Neuronal stem cell (in vitro differentiated cells): ENCODE results near the gene GRIA1.

Experiments used
- DNase-seq: peaks from one replicate; pipeline ENCODE4 v3.0.0-alpha.2; 2013; ENCODE audit warnings: low spot score
- H2AFZ ChIP-seq: one replicate; pipeline ENCODE4 v1.6.1; 2013; ENCODE audit warnings: mild to moderate bottlenecking, low read length, inconsistent platforms
- H2AK5ac ChIP-seq: 2 replicates; pipeline ENCODE4 v1.6.1; 2013; ENCODE audit warnings: low read depth, mild to moderate bottlenecking, inconsistent platforms, low read length, moderate library complexity, mixed read lengths
- H2BK120ac ChIP-seq: 2 replicates; pipeline ENCODE4 v1.6.1; 2013; ENCODE audit warnings: low read depth, mild to moderate bottlenecking, inconsistent platforms, low read length, moderate library complexity, mixed read lengths
- H2BK12ac ChIP-seq: one replicate; pipeline ENCODE4 v1.6.1; 2013; ENCODE audit warnings: low read length, inconsistent platforms
- H2BK15ac ChIP-seq: 2 replicates; pipeline ENCODE4 v1.6.1; 2013; ENCODE audit warnings: mild to moderate bottlenecking, low read length, inconsistent platforms, mixed read lengths
- H2BK5ac ChIP-seq: one replicate; pipeline ENCODE4 v1.6.1; 2013; ENCODE audit warnings: inconsistent platforms, mild to moderate bottlenecking, low read length, moderate library complexity
- H3K14ac ChIP-seq: one replicate; pipeline ENCODE4 v1.6.1; 2013; ENCODE audit warnings: low read length, inconsistent platforms
- H3K18ac ChIP-seq: 2 replicates; pipeline ENCODE4 v1.6.1; 2013; ENCODE audit warnings: low read length, inconsistent platforms
- H3K23ac ChIP-seq: 2 replicates; pipeline ENCODE4 v1.6.1; 2013; ENCODE audit warnings: low read depth, mild to moderate bottlenecking, mixed read lengths, low read length, inconsistent platforms; ENCODE audit not compliant: poor library complexity
- H3K27ac ChIP-seq: replicated peaks from 3 replicates; pipeline ENCODE4 v1.5.1; 2013; ENCODE audit warnings: low read length, inconsistent platforms
- H3K27me3 ChIP-seq, 3 experiments: 2 replicates each; pipeline ENCODE4 v1.6.1; 2013; ENCODE audit warnings: low read length in 3 of 3, mild to moderate bottlenecking in 2 of 3, inconsistent platforms in 1 of 3, low read depth in 1 of 3, mixed read lengths in 1 of 3, moderate library complexity in 1 of 3; ENCODE audit not compliant: control insufficient read depth in 3 of 3, insufficient read depth in 3 of 3
- H3K36me3 ChIP-seq, 2 donors: replicated peaks in 1 of 2; 2 replicates each; pipeline ENCODE4 v1.6.1; 2013; ENCODE audit warnings: low read length in 2 of 2; ENCODE audit not compliant: control insufficient read depth in 2 of 2, insufficient read depth in 2 of 2
- H3K4ac ChIP-seq: 2 replicates; pipeline ENCODE4 v1.6.1; 2013; ENCODE audit warnings: inconsistent platforms, mild to moderate bottlenecking, low read length, moderate library complexity
- H3K4me1 ChIP-seq, 2 donors: 1 replicate in 1 of 2; 2 replicates in 1 of 2; pipeline ENCODE4 v1.6.1; 2013; ENCODE audit warnings: low read length in 2 of 2, low read depth in 1 of 2; ENCODE audit not compliant: control insufficient read depth in 2 of 2, insufficient read depth in 1 of 2
- H3K4me2 ChIP-seq: one replicate; pipeline ENCODE4 v1.6.1; 2013; ENCODE audit warnings: mild to moderate bottlenecking, low read length, inconsistent platforms; ENCODE audit not compliant: insufficient read depth, poor library complexity, severe bottlenecking
- H3K4me3 ChIP-seq, 2 donors: 2 replicates each; pipeline ENCODE4 v1.5.1; 2013; ENCODE audit warnings: low read length in 2 of 2, mild to moderate bottlenecking in 2 of 2, inconsistent platforms in 1 of 2, moderate library complexity in 1 of 2
- H3K79me1 ChIP-seq: one replicate; pipeline ENCODE4 v1.6.1; 2013; ENCODE audit warnings: low read depth, mild to moderate bottlenecking, inconsistent platforms, low read length, moderate library complexity
- H3K9ac ChIP-seq: one replicate; pipeline ENCODE4 v1.6.1; 2013; ENCODE audit warnings: mild to moderate bottlenecking, low read depth, low read length, inconsistent platforms; ENCODE audit not compliant: poor library complexity
- H3K9me3 ChIP-seq, 2 donors: replicated peaks in 1 of 2; 2 replicates each; pipeline versions ENCODE3 to v1.6.1; 2013; ENCODE audit warnings: low read length in 2 of 2, mild to moderate bottlenecking in 2 of 2, inconsistent platforms in 1 of 2, low read depth in 1 of 2, mixed read lengths in 1 of 2, moderate library complexity in 1 of 2; ENCODE audit not compliant: control insufficient read depth in 2 of 2, insufficient read depth in 1 of 2
- H4K8ac ChIP-seq: one replicate; pipeline ENCODE4 v1.6.1; 2013; ENCODE audit warnings: low read depth, mild to moderate bottlenecking, inconsistent platforms, low read length, moderate library complexity
- H4K91ac ChIP-seq: one replicate; pipeline ENCODE4 v1.6.1; 2013; ENCODE audit warnings: low read length, low read depth, mild to moderate bottlenecking, inconsistent platforms; ENCODE audit not compliant: poor library complexity
- WGBS, 2 donors: extraction: QIAGEN DNeasy Blood & Tissue Kit; methylation state at CpG; one replicate each; pipeline ENCODE4 v1.1.7; 2013; ENCODE audit warnings: missing lambda C conversion rate in 2 of 2, mixed read lengths in 1 of 2; ENCODE audit not compliant: insufficient read length in 2 of 2, insufficient replicate concordance in 1 of 2; ENCODE audit errors: extremely low coverage in 2 of 2; 5-methylcytosine and 5-hydroxymethylcytosine counted together

GRIA1 gene

GRCh38 chr5:153792305-153792704, 301.8 kb downstream of the GRIA1 start:
- no peak overlapping the region for H4K91ac ChIP-seq
- H3K9ac ChIP-seq: no peak overlapping the region
- no peaks in the 10 kb centered on the region for H3K36me3 ChIP-seq
- no peak overlapping the region for H2AFZ ChIP-seq
- H3K79me1 ChIP-seq: no peaks in the 10 kb centered on the region
- no peak overlapping the region for H3K18ac ChIP-seq
- H3K23ac ChIP-seq: no peak overlapping the region
- H2BK12ac ChIP-seq: no peak overlapping the region
- H2BK120ac ChIP-seq: no peak overlapping the region
- no peaks in the 10 kb centered on the region for H3K4me1 ChIP-seq
- H3K27ac ChIP-seq: no peak overlapping the region
- H3K4ac ChIP-seq: no peak overlapping the region
- H3K9me3 ChIP-seq: no peaks in the 10 kb centered on the region
- H4K8ac ChIP-seq: no peak overlapping the region
- no peak overlapping the region for H2AK5ac ChIP-seq
- no peak for DNase-seq
- no peak overlapping the region for H2BK5ac ChIP-seq
- no peak overlapping the region for H3K14ac ChIP-seq
- H3K4me3 ChIP-seq: no peak overlapping the region
- H3K27me3 ChIP-seq: no peaks in the 10 kb centered on the region
- H3K4me2 ChIP-seq: no peak overlapping the region
- H2BK15ac ChIP-seq: no peak overlapping the region

GRCh38 chr5:153793699-153794098, 303.2 kb downstream of the GRIA1 start:
- no peak overlapping the region for H3K4ac ChIP-seq
- H3K23ac ChIP-seq: no peak overlapping the region
- H3K36me3 ChIP-seq: no peaks in the 10 kb centered on the region
- H3K4me2 ChIP-seq: no peak overlapping the region
- WGBS, 2 donors: no CpG with 5 or more reads among the region's 1 CpG
- no peak overlapping the region for H2BK5ac ChIP-seq
- no peak overlapping the region for H4K8ac ChIP-seq
- H2AK5ac ChIP-seq: no peak overlapping the region
- H3K9me3 ChIP-seq: no peaks in the 10 kb centered on the region
- no peak overlapping the region for H4K91ac ChIP-seq
- no peak overlapping the region for H3K27ac ChIP-seq
- H3K9ac ChIP-seq: no peak overlapping the region
- no peak overlapping the region for H2AFZ ChIP-seq
- no peak overlapping the region for H3K18ac ChIP-seq
- H3K27me3 ChIP-seq: no peaks in the 10 kb centered on the region
- H2BK15ac ChIP-seq: no peak overlapping the region
- peaks cover 0 to 4% of the 10 kb centered on the region in 2 donors for H3K4me1 ChIP-seq
- no peak overlapping the region for H2BK12ac ChIP-seq
- H3K14ac ChIP-seq: no peak overlapping the region
- H3K4me3 ChIP-seq: no peak overlapping the region
- H2BK120ac ChIP-seq: no peak overlapping the region
- no peak for DNase-seq
- H3K79me1 ChIP-seq: no peaks in the 10 kb centered on the region

- Histone ChIP-seq H2AK5ac (no peak overlapping the region), H2BK120ac (no peak overlapping the region), H3K4ac (no peak overlapping the region), H3K79me1 (no peaks in the 10 kb centered on the region), H3K4me2 (no peak overlapping the region), H3K18ac (no peak overlapping the region), H3K4me1 (peaks cover 0 to 11% of the 10 kb centered on the region in 2 donors), H2BK15ac (no peak overlapping the region), H3K14ac (no peak overlapping the region), H2BK5ac (no peak overlapping the region), H3K36me3 (no peaks in the 10 kb centered on the region), H3K9me3 (no peaks in the 10 kb centered on the region), H3K23ac (no peak overlapping the region), H4K91ac (no peak overlapping the region), H2BK12ac (no peak overlapping the region), H3K4me3 (no peak overlapping the region), H3K27me3 (no peaks in the 10 kb centered on the region), H2AFZ (no peak overlapping the region), H3K9ac (no peak overlapping the region), H3K27ac (no peak overlapping the region), H4K8ac (no peak overlapping the region)
- DNase-seq: no peak
- WGBS, 2 donors: no CpG with 5 or more reads among the region's 10 CpGs
These were observed 303.9 kb downstream of the GRIA1 start for GRCh38 chr5:153794327-153794726.

- H3K27me3 ChIP-seq: no peaks in the 10 kb centered on the region
- H3K18ac ChIP-seq: no peak overlapping the region
- no peak overlapping the region for H2BK5ac ChIP-seq
- peaks cover 0 to 11% of the 10 kb centered on the region in 2 donors for H3K4me1 ChIP-seq
- no peak overlapping the region for H2BK120ac ChIP-seq
- no peak overlapping the region for H3K4me2 ChIP-seq
- no peak overlapping the region for H2BK12ac ChIP-seq
- H4K91ac ChIP-seq: no peak overlapping the region
- no peak overlapping the region for H3K4ac ChIP-seq
- no peak for DNase-seq
- no peak overlapping the region for H4K8ac ChIP-seq
- H3K36me3 ChIP-seq: no peaks in the 10 kb centered on the region
- WGBS, 2 donors: no CpG with 5 or more reads among the region's 2 CpGs
- no peaks in the 10 kb centered on the region for H3K79me1 ChIP-seq
- no peak overlapping the region for H2AK5ac ChIP-seq
- H3K4me3 ChIP-seq: no peak overlapping the region
- no peak overlapping the region for H2BK15ac ChIP-seq
- no peak overlapping the region for H3K9ac ChIP-seq
- H3K27ac ChIP-seq: no peak overlapping the region
- H3K14ac ChIP-seq: no peak overlapping the region
- no peak overlapping the region for H3K23ac ChIP-seq
- no peak overlapping the region for H2AFZ ChIP-seq
- H3K9me3 ChIP-seq: no peaks in the 10 kb centered on the region
These were observed 306.1 kb downstream of the GRIA1 start for GRCh38 chr5:153796527-153796926.
